Lower lobe of right lung (tissue), 2 donors: Measurements from ENCODE around the gene RPLP1. TPM values are rescaled to one million over a fixed set of nuclear protein-coding genes. Genes with fewer than 3 reads are reported as not detected.
A peak's percentile ranks its signal among the peaks of the same experiment; 100 is the strongest.

Experiments used
- ATAC-seq, 2 donors: fragments of 200-7000 bp; cut with Tn5 transposase; one replicate each; pipeline ENCODE4 v1.9.1; 2020 to 2022; ENCODE audit warnings: mild to moderate bottlenecking in 2 of 2, moderate library complexity in 2 of 2
- DNase-seq: peaks from one replicate; pipeline ENCODE4 v3.0.0-alpha.2; 2020
- H3K27ac ChIP-seq: fragments of 200-600 bp; one replicate; pipeline ENCODE4 v1.8.0; 2022
- H3K27me3 ChIP-seq: fragments of 200-600 bp; one replicate; pipeline ENCODE4 v1.8.0; 2022; ENCODE audit warnings: low read depth
- H3K36me3 ChIP-seq: fragments of 200-600 bp; one replicate; pipeline ENCODE4 v1.8.0; 2022; ENCODE audit warnings: mild to moderate bottlenecking
- H3K4me1 ChIP-seq: fragments of 200-600 bp; one replicate; pipeline ENCODE4 v1.8.0; 2022
- H3K4me3 ChIP-seq: fragments of 200-600 bp; one replicate; pipeline ENCODE4 v1.8.0; 2022; ENCODE audit warnings: mild to moderate bottlenecking
- H3K9me3 ChIP-seq: fragments of 200-600 bp; one replicate; pipeline ENCODE4 v1.8.0; 2022
- intact Hi-C: fragments of 100-400 bp; cut with DNase I; formaldehyde crosslinking; loops from one replicate; pipeline ENCODE4 v1.11.0; 2022
- total RNA-seq: library from RNA; stranded (reverse); fragmentation: NEBNext Ultra II Directional; extraction: Animal tissue kit (Norgen Biotek cat#: 25700); gene quantifications from one replicate; pipeline ENCODE4 v1.2.1, GENCODE V29; 2021
- TF ChIP-seq, protein P1 (sequence below): fragments of 200-600 bp; IDR thresholded peaks from one replicate; pipeline ENCODE4 v1.8.0; 2022; ENCODE audit warnings: antibody characterized with exemption, mild to moderate bottlenecking
- donor health status: DM: no; HTN: yes; CAD: no; lungs with severe emphysema.

The RPLP1 gene
- total RNA-seq, 1 donor from 2014 or later, result 1,283 TPM

- TF ChIP-seq, protein P1, sequence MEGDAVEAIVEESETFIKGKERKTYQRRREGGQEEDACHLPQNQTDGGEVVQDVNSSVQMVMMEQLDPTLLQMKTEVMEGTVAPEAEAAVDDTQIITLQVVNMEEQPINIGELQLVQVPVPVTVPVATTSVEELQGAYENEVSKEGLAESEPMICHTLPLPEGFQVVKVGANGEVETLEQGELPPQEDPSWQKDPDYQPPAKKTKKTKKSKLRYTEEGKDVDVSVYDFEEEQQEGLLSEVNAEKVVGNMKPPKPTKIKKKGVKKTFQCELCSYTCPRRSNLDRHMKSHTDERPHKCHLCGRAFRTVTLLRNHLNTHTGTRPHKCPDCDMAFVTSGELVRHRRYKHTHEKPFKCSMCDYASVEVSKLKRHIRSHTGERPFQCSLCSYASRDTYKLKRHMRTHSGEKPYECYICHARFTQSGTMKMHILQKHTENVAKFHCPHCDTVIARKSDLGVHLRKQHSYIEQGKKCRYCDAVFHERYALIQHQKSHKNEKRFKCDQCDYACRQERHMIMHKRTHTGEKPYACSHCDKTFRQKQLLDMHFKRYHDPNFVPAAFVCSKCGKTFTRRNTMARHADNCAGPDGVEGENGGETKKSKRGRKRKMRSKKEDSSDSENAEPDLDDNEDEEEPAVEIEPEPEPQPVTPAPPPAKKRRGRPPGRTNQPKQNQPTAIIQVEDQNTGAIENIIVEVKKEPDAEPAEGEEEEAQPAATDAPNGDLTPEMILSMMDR, result no peak
- H3K27me3 ChIP-seq, result no peaks in the 10 kb centered on the region
- no peak overlapping the region for H3K4me3 ChIP-seq
- H3K27ac ChIP-seq, result no peak overlapping the region
- no peak for ATAC-seq
- H3K4me1 ChIP-seq, result peaks cover 26% of the 10 kb centered on the region
- H3K9me3 ChIP-seq, result no peaks in the 10 kb centered on the region
- intact Hi-C loops, result no loop called here
- DNase-seq, result no peak
- no peaks in the 10 kb centered on the region for H3K36me3 ChIP-seq
Observed at GRCh38 chr15:69472562-69472961, 19.9 kb downstream of the RPLP1 start.

GRCh38 chr15:69474291-69474690 lies 21.7 kb downstream of the RPLP1 start:
- intact Hi-C loops, result no loop called here
- ATAC-seq, result no peak
- TF ChIP-seq, protein P1, result no peak
- H3K27ac ChIP-seq, result no peak overlapping the region
- H3K27me3 ChIP-seq, result no peaks in the 10 kb centered on the region
- no peak for DNase-seq
- no peaks in the 10 kb centered on the region for H3K9me3 ChIP-seq
- no peaks in the 10 kb centered on the region for H3K36me3 ChIP-seq
- peaks cover 12% of the 10 kb centered on the region for H3K4me1 ChIP-seq
- H3K4me3 ChIP-seq, result no peak overlapping the region

DNA sequence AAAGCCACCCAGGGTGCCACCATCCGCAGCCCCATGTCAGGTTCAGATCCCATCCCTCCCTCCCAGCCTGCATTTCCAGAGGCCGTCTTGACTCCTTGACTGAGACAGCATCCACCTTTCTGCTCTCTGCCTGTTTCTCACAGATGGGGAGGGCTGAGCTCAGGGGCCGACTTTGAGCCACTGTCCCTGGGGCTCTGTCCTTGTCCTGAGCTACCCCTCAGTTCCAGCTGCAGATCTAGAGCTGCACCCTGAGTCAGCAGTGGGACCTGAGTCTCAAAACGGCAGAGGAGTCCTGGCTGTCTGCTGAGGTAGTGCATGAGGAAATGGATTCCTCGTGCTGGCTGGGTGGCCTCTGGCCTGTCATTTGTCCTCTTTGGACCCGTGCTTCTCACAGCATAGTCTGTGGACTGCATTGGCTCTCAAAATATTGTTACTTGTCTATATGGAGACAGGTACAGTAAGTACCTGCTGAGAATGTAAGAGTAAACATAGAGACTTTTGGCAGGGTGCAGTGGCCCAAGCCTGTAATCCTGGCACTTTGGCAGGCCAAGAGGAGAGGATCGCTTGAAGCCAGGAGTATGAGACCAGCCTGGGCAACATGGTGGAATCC lies 22.3 kb downstream of the RPLP1 start:
- TF ChIP-seq, protein P1, result no peak

GRCh38 chr15:69475769-69476358 lies 23.2 kb downstream of the RPLP1 start:
- no peak overlapping the region for H3K27ac ChIP-seq
- H3K9me3 ChIP-seq, result no peaks in the 10 kb centered on the region
- TF ChIP-seq, protein P1, result peak; percentile 97
- DNase-seq (peak; percentile 82), ATAC-seq (peak; percentile 89 to 92)
- H3K27me3 ChIP-seq, result no peaks in the 10 kb centered on the region
- intact Hi-C loops, result no loop called here
- no peaks in the 10 kb centered on the region for H3K36me3 ChIP-seq
- H3K4me1 ChIP-seq, result peaks cover 6% of the 10 kb centered on the region
- no peak overlapping the region for H3K4me3 ChIP-seq

More for the DNA sequence above, 22.3 kb downstream of the RPLP1 start:
- intact Hi-C loops, result no loop called here
- Histone ChIP-seq H3K36me3 (no peaks in the 10 kb centered on the region), H3K4me1 (peaks cover 6% of the 10 kb centered on the region), H3K9me3 (no peaks in the 10 kb centered on the region), H3K4me3 (no peak overlapping the region), H3K27ac (no peak overlapping the region), H3K27me3 (no peaks in the 10 kb centered on the region)
- DNase-seq (no peak), ATAC-seq (no peak)

- ATAC-seq (no peak), DNase-seq (no peak)
- H3K9me3 ChIP-seq, result no peaks in the 10 kb centered on the region
- H3K27me3 ChIP-seq, result no peaks in the 10 kb centered on the region
- H3K36me3 ChIP-seq, result no peaks in the 10 kb centered on the region
- H3K27ac ChIP-seq, result no peak overlapping the region
- intact Hi-C loops, result no loop called here
- TF ChIP-seq, protein P1, result no peak
- peaks cover 6% of the 10 kb centered on the region for H3K4me1 ChIP-seq
- H3K4me3 ChIP-seq, result no peak overlapping the region
Observed at GRCh38 chr15:69476704-69477473, 24.3 kb downstream of the RPLP1 start.
